ENCODE measurements around the gene CARS1.

GRCh38 chr11:3083321-3083720 lies 26.1 kb upstream of the CARS1 start:
- TF ChIP-seq POLR2A (IDR thresholded peaks at IDR 0.05; ENCODE audit: low read depth, low read length) (no peak), CTCF (conservative IDR thresholded peaks at IDR 0.05; ENCODE audit: low read depth, low read length) (no peak), CHD1 (IDR thresholded peaks at IDR 0.05; ENCODE audit: low read depth, low read length) (no peak), CEBPB (IDR thresholded peaks at IDR 0.05; ENCODE audit: low read depth, low read length) (no peak), SMC3 (IDR thresholded peaks at IDR 0.05; ENCODE audit: low read depth, low read length) (no peak), FOS (IDR thresholded peaks at IDR 0.05; ENCODE audit: low read depth, low read length) (no peak), RAD21 (IDR thresholded peaks at IDR 0.05; ENCODE audit: low read length) (no peak), BHLHE40 (IDR thresholded peaks at IDR 0.05; ENCODE audit: low read depth, low read length) (no peak), NFE2L2 (IDR thresholded peaks at IDR 0.05; ENCODE audit: low read depth, low read length) (no peak), MXI1 (IDR thresholded peaks at IDR 0.05; ENCODE audit: borderline replicate concordance, low read depth, low read length) (no peak), ELK1 (IDR thresholded peaks at IDR 0.05; ENCODE audit: borderline replicate concordance, low read depth, low read length) (no peak), MAFK (IDR thresholded peaks at IDR 0.05; ENCODE audit: low read depth, low read length) (no peak)

Measured in IMR-90 (cell line).